Bronchial epithelial cell (primary cell): ENCODE measurements around the gene ERCC3. TPM values are rescaled to one million over a fixed set of nuclear protein-coding genes. Genes with fewer than 3 reads are reported as not detected.

Source experiments
- DNase-seq: peaks from one replicate; pipeline ENCODE4 v3.0.0-alpha.2; 2010; ENCODE audit warnings: low read depth
- FAIRE-seq: peaks from 2 replicates; lab custom pipeline; 2011; peaks lifted over from hg19 to GRCh38; lab: Jason Lieb, UNC
- H3K27me3 ChIP-seq: 2 replicates; pipeline ENCODE4 v1.5.1; 2011; ENCODE audit warnings: low read length; ENCODE audit not compliant: control insufficient read depth, insufficient read depth
- H3K36me3 ChIP-seq: 2 replicates; pipeline ENCODE4 v1.5.1; 2011; ENCODE audit warnings: low read length; ENCODE audit not compliant: control insufficient read depth, insufficient read depth
- H3K4me3 ChIP-seq: 2 replicates; pipeline ENCODE4 v1.5.1; 2011; ENCODE audit warnings: mild to moderate bottlenecking, low read depth, low read length, control low read depth
- total RNA-seq: library from RNA; depleted of rRNA; stranded (reverse); fragments of >200 nt; gene quantifications from 2 replicates; pipeline ENCODE4 v1.2.1, GENCODE V29; 2014
- TF ChIP-seq, protein P1 (sequence below): IDR thresholded peaks from 2 replicates; pipeline ENCODE4 v1.5.1; 2011; ENCODE audit warnings: mild to moderate bottlenecking, moderate library complexity, low read length, control low read depth, inconsistent platforms; ENCODE audit not compliant: insufficient read depth, severe bottlenecking

Gene ERCC3
- total RNA-seq, 1 donor from 2014 or later: 32.4 TPM

- peaks cover 12% of the 10 kb centered on the region for H3K36me3 ChIP-seq
- TF ChIP-seq, protein P1, sequence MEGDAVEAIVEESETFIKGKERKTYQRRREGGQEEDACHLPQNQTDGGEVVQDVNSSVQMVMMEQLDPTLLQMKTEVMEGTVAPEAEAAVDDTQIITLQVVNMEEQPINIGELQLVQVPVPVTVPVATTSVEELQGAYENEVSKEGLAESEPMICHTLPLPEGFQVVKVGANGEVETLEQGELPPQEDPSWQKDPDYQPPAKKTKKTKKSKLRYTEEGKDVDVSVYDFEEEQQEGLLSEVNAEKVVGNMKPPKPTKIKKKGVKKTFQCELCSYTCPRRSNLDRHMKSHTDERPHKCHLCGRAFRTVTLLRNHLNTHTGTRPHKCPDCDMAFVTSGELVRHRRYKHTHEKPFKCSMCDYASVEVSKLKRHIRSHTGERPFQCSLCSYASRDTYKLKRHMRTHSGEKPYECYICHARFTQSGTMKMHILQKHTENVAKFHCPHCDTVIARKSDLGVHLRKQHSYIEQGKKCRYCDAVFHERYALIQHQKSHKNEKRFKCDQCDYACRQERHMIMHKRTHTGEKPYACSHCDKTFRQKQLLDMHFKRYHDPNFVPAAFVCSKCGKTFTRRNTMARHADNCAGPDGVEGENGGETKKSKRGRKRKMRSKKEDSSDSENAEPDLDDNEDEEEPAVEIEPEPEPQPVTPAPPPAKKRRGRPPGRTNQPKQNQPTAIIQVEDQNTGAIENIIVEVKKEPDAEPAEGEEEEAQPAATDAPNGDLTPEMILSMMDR: no peak
- FAIRE-seq: no peak
Measured at GRCh38 chr2:127305990-127306585, 12.1 kb upstream of the ERCC3 start.

GRCh38 chr2:127302168-127302567 is 8.2 kb upstream of the ERCC3 start:
- no peak for DNase-seq
- H3K4me3 ChIP-seq: no peak overlapping the region
- H3K27me3 ChIP-seq: no peaks in the 10 kb centered on the region
- H3K36me3 ChIP-seq: peaks cover 1% of the 10 kb centered on the region
- FAIRE-seq: no peak
- TF ChIP-seq, protein P1: no peak

More at GRCh38 chr2:127305990-127306585, 12.1 kb upstream of the ERCC3 start:
- Histone ChIP-seq H3K4me3 (no peak overlapping the region), H3K27me3 (no peaks in the 10 kb centered on the region)
- no peak for DNase-seq

- Histone ChIP-seq H3K27me3 (no peaks in the 10 kb centered on the region), H3K36me3 (peaks cover 13% of the 10 kb centered on the region), H3K4me3 (peak overlapping the region; percentile 69)
- TF ChIP-seq, protein P1: no peak
- peak; percentile 17 for DNase-seq
- no peak for FAIRE-seq
Measured at GRCh38 chr2:127293386-127293747, 577 bp downstream of the ERCC3 start.

GRCh38 chr2:127288274-127288673 is 5.7 kb downstream of the ERCC3 start:
- Histone ChIP-seq H3K27me3 (no peaks in the 10 kb centered on the region), H3K36me3 (peaks cover 31% of the 10 kb centered on the region), H3K4me3 (no peak overlapping the region)
- FAIRE-seq (peak; percentile 97), DNase-seq (no peak)
- TF ChIP-seq, protein P1: no peak

GRCh38 chr2:127283275-127283674 is 10.7 kb downstream of the ERCC3 start:
- H3K36me3 ChIP-seq: peaks cover 26% of the 10 kb centered on the region
- H3K27me3 ChIP-seq: no peaks in the 10 kb centered on the region
- DNase-seq: no peak
- no peak overlapping the region for H3K4me3 ChIP-seq
- TF ChIP-seq, protein P1: no peak
- no peak for FAIRE-seq

DNA sequence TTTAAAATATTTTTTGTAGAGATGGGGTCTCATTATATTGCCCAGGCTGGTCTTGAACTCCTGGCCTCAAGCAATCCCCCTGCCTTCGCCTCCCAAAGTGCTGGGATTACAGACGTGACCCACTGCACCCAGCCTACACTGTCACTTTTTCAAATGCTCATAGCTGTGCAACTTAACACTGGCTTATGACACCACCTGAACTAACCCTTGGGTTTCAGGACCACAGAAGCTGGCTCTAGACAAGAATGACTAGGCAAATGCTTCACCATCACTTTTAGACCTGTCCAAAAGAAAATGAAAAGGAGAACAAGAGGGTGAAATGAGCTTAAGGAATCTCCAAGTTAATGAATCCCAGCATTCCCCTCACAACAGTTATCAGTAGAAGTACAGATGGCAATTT is 13.3 kb downstream of the ERCC3 start:
- no peak overlapping the region for H3K4me3 ChIP-seq
- no peaks in the 10 kb centered on the region for H3K27me3 ChIP-seq
- TF ChIP-seq, protein P1: no peak
- FAIRE-seq: no peak
- H3K36me3 ChIP-seq: peaks cover 20% of the 10 kb centered on the region
- DNase-seq: no peak
